Measurements from ENCODE around the gene ATP8B1. TPM values are rescaled to one million over a fixed set of nuclear protein-coding genes. Genes with fewer than 3 reads are reported as not detected.

ATP8B1 gene
- total and polyA plus RNA-seq, 9 of the 15 experiments (the other 6 are each of a cell fraction or from before 2014, with no cell fraction given) = 0.01 to 0.22 (median 0.03) TPM; not detected in 3

- TF ChIP-seq SAFB (IDR thresholded peaks at IDR 0.05; ENCODE audit: borderline replicate concordance, low read depth, low read length) = no peak
- no peak for TF ChIP-seq ZFP36 (IDR thresholded peaks at IDR 0.05; ENCODE audit: low read depth, low read length, partially characterized antibody)
- no peak for TF ChIP-seq MBD1 (CRISPR knock-in tag; IDR thresholded peaks at IDR 0.05)
These were observed 17.2 kb downstream of the ATP8B1 start (continued) for GRCh38 chr18:57785751-57786437.

- in situ Hi-C loops (cut with MboI) = no loop called here
- Histone ChIP-seq H3K27ac (ENCODE audit: extremely low read depth, low read depth, low read length) (no peak overlapping the region), H3K9me1 (ENCODE audit: control insufficient read depth, insufficient read depth, low read length) (no peaks in the 10 kb centered on the region), H3K36me3 (ENCODE audit: control insufficient read depth, insufficient read depth, low read length) (no peaks in the 10 kb centered on the region), H3K79me2 (ENCODE audit: control insufficient read depth, insufficient read depth, low read length) (no peaks in the 10 kb centered on the region), H4K20me1 (replicated peaks; ENCODE audit: control insufficient read depth, insufficient read depth, low read length) (no peaks in the 10 kb centered on the region), H3K9ac (ENCODE audit: insufficient read depth in 1 of 2, low read depth in 2 of 2, low read length in 2 of 2) (no peak overlapping the region), H3K9me3 (replicated peaks; ENCODE audit: control insufficient read depth, insufficient read depth, low read depth, low read length) (no peaks in the 10 kb centered on the region), H3K4me1 (replicated peaks in 1 of 2; ENCODE audit: control insufficient read depth in 2 of 2, insufficient read depth in 2 of 2, low read length in 2 of 2) (peaks cover 7 to 16% of the 10 kb centered on the region in 2 experiments; a peak in 4 of 5 replicates), H2AFZ (ENCODE audit: low read depth, low read length) (no peak overlapping the region), H3K4me3 (no peak overlapping the region), H3K4me2 (ENCODE audit: insufficient read depth, low read length) (no peak overlapping the region), H3K27me3 (ENCODE audit: control insufficient read depth in 2 of 2, insufficient read depth in 2 of 2, low read length in 2 of 2) (no peaks in the 10 kb centered on the region)
- DNase-seq (ENCODE audit: extremely low read depth in 1 of 4, low spot score in 3 of 4) (no peak), ATAC-seq (no peak), FAIRE-seq (no peak)
- WGBS (ENCODE audit: insufficient coverage, low coverage, missing lambda C conversion rate) = 56% methylated on average over 4 of the region's 4 CpGs
- ChIA-PET POLR2A (no interaction called here), CTCF (ENCODE audit: low intra/inter-chr PET ratio) (no interaction called here)
- no TSS peak for BruUV-seq (replicated peaks)
- TF ChIP-seq KLF6 (CRISPR knock-in tag; IDR thresholded peaks at IDR 0.05; ENCODE audit: borderline replicate concordance) (no peak), L3MBTL2 (IDR thresholded peaks at IDR 0.05) (no peak), ELK1 (CRISPR knock-in tag; IDR thresholded peaks at IDR 0.05) (no peak)
- intact Hi-C loops (cut with micrococcal nuclease) = no loop called here
These were observed 18.4 kb downstream of the ATP8B1 start for GRCh38 chr18:57784801-57785114.
